ENCODE data around the gene ALPI.
A peak's percentile ranks its signal among the peaks of the same experiment; 100 is the strongest.

ALPI gene

DNA sequence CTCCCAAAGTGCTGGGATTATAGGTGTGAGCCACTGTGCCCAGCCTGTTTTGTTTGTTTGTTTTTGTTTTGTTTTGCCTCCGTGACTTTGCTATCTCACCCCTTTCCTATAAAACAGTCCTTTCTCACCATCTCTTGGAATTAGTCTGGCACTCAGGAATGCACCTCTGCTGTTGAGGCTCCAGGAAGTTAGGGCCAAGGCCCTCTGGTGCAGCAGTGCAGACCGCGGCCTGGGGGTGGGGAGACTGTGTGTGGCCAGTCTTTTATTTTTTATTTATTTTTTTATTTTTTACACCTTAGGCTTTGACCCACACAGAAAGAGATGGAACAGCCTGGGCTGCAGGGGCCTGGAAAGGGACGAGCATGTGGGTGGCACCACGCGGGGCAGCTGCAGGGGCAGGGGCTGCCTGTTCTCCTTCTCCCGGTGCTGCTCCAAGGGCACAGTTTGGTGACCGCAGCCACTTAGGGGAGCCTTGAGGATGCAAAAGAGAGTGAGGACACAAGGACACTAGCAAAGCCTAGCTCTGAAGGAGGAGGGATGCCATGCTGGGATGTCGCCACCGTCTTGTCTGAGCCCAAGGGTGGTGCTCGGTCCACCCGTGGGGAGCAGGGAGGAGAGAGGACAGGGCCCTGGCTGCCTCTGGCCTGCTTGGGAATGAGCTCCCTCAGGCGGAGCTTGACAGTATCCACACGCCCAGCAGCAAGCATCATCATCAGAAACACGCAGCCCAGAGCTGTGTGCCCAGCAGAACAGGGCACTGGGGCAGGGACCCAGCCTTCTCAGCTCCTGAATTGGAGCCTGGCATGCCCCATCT lies 19.4 kb upstream of the ALPI start:
- DNase-seq (ENCODE audit: extremely low read depth, low read depth) = no peak
- TF ChIP-seq, protein P1, sequence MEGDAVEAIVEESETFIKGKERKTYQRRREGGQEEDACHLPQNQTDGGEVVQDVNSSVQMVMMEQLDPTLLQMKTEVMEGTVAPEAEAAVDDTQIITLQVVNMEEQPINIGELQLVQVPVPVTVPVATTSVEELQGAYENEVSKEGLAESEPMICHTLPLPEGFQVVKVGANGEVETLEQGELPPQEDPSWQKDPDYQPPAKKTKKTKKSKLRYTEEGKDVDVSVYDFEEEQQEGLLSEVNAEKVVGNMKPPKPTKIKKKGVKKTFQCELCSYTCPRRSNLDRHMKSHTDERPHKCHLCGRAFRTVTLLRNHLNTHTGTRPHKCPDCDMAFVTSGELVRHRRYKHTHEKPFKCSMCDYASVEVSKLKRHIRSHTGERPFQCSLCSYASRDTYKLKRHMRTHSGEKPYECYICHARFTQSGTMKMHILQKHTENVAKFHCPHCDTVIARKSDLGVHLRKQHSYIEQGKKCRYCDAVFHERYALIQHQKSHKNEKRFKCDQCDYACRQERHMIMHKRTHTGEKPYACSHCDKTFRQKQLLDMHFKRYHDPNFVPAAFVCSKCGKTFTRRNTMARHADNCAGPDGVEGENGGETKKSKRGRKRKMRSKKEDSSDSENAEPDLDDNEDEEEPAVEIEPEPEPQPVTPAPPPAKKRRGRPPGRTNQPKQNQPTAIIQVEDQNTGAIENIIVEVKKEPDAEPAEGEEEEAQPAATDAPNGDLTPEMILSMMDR (IDR thresholded peaks at IDR 0.05; ENCODE audit: low read depth, low read length) = no peak

DNA sequence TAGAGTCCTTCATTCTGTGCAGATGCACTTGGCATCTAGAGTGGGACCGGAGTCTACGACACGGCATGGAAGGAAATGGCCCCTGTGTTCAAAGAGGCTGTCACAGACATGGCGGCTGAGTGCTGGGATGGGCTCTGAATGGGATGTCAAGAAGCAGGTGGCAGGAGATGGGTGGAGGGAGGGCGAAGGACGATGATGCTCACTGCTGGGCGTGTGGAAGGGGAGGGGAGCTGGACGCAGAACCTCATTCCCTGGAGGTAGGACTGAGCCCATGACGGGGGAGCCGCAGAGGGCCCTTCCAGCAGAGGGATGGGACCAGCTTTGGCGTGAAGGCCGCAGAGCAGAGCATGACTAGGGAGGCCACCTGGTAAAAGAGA lies 18.8 kb upstream of the ALPI start:
- DNase-seq (ENCODE audit: extremely low read depth, low read depth) = no peak
- TF ChIP-seq, protein P1 (IDR thresholded peaks at IDR 0.05; ENCODE audit: low read depth, low read length) = no peak

DNA sequence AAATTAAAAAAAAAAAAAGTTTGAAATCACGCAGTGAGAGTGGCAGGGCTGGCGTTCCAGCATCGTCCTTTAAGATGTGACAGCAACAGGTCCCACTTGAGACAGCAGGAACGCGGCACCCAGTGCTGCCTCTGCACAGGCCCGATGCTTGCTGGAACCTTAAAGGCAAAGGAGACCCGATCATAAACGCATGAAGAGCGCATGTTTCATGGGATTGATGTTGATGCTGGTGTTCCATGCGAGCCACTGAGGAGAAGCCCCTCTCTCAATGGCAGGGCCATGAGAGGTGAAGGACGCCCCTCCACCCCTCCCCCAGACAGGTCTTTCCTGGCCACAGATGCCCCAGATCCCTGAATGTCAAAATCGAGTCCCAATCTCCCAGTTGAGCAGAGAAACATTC lies 17.9 kb upstream of the ALPI start:
- no peak for DNase-seq (ENCODE audit: extremely low read depth, low read depth)
- TF ChIP-seq, protein P1 (IDR thresholded peaks at IDR 0.05; ENCODE audit: low read depth, low read length) = no peak

DNA sequence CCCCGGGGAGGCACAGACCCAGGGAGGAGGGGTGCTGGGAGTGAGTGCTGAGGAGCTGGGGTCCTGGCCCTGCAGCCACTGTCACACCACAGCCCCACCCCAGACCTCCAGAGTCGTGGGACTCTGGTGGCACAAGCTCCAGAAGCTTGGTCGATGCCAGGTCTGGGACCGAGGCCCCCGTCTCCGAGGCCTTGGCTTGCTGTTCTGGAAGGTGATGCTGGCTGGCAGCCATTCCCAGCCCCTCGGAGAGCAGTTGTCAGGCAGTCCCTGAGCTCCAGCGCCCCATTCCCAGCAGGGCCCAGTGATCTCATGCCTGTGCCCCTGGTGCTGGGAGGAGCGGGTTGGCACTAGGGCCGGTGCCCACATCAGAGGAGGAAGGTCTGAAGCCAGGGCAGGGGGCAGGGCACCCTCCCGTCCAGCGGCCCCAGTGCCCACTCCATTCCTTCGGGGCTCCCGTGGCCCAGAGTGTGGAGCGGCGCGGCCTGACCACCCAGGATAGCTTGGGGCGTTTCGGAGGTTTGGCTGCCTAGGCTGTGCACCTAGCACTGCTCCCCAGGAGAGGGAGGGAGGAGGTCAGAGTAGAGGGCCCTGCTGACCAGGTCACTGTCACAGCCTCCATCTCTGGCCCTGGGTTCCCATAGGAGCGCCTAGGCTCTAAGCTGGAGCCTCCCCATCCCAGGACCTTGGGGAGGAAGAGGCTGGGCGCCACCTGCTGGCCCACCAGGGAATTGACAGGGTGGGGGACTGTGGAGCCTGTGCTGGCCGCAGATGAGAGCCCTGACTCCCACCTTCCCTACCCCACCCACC lies 16.8 kb upstream of the ALPI start:
- TF ChIP-seq, protein P1 (IDR thresholded peaks at IDR 0.05; ENCODE audit: low read depth, low read length) = no peak
- no peak for DNase-seq (ENCODE audit: extremely low read depth, low read depth)

DNA sequence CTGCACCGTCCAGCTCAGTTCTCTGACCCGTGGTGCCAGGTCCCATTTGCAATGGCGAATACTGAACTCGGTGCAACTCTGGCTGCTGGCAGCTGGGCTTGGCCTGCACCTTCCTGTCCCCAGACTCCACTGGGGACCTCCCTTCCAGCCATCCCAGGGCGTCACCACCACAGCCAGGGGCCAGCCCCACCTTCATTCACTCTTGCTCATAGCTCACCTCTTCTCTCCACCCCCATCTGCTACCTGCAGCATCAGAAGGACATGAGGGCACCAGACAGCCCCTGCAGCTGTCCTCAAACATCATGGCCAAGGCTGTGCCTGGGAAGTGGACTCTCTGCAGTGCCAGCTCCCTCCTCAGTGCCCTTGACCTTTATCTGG lies 16.2 kb upstream of the ALPI start:
- DNase-seq (ENCODE audit: extremely low read depth, low read depth) = no peak
- TF ChIP-seq, protein P1 (IDR thresholded peaks at IDR 0.05; ENCODE audit: low read depth, low read length) = peak; percentile 9; the same call in 1 of the 2 replicates

DNA sequence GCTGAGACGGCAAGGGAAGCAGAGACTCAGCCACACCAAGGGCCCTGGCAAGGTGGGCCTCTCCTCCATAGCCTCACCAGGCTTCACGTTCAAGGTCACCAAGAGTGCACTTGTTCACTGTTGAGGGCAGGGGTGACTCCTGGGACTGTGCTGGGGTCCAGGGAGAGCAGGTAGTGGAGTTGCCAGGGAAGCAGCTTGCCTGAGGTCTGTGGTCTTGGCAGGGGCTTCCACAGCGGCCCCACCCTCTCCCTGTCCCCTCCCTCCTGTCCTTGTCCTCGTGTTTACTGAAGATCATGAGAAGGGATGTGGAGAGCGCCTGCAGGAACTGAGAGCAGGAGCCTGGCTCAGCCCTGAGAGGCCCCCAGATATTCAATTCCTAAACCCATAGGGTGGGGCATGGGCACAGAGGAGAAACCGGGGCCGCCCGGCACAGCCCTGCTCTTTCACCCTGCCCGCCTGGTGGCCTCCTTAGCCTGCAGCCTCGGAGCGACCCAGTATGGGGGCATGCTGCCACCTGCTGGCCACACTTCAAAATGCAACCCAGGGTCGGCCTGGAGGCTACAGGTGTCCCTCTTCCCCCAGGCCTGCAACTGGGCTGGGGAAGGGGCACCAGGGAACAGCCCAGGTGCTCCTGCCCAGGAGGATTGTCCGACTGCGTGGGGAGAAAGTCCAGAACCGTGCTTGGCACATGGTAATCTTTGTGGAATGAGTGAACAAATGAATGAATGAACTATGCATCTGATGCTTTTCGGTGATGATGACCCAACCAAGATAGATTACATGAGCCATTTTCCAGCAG lies 15.5 kb upstream of the ALPI start:
- DNase-seq (ENCODE audit: extremely low read depth, low read depth) = peak; percentile 18
- TF ChIP-seq, protein P1 (IDR thresholded peaks at IDR 0.05; ENCODE audit: low read depth, low read length) = peak; percentile 82
